Measurements from ENCODE around the gene NPAT. TPM values are rescaled to one million over a fixed set of nuclear protein-coding genes. Genes with fewer than 3 reads are reported as not detected.

The NPAT gene
- polyA plus RNA-seq, 1 donor (not counting 4 experiments of a cell fraction or from before 2014, with no cell fraction given), result 8.0 TPM

DNA sequence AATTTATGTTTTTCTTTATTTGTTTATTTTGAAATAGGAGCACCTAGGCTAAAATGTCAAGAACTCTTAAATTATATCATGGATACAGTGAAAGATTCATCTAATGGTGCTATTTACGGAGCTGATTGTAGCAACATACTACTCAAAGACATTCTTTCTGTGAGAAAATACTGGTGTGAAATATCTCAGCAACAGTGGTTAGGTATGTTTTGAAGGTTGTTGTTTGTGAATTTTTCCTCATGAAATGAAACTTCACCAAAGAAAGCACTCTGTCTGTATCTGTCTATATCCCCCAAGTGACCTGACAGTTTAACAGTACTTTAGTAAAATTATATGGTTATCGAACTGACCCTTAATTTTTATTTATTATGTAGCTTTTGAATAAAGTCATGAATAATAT is 13.2 kb upstream of the NPAT start:
- no peak for TF ChIP-seq EZH2 (IDR thresholded peaks at IDR 0.05; ENCODE audit: low read length)
- TF ChIP-seq, protein P1, sequence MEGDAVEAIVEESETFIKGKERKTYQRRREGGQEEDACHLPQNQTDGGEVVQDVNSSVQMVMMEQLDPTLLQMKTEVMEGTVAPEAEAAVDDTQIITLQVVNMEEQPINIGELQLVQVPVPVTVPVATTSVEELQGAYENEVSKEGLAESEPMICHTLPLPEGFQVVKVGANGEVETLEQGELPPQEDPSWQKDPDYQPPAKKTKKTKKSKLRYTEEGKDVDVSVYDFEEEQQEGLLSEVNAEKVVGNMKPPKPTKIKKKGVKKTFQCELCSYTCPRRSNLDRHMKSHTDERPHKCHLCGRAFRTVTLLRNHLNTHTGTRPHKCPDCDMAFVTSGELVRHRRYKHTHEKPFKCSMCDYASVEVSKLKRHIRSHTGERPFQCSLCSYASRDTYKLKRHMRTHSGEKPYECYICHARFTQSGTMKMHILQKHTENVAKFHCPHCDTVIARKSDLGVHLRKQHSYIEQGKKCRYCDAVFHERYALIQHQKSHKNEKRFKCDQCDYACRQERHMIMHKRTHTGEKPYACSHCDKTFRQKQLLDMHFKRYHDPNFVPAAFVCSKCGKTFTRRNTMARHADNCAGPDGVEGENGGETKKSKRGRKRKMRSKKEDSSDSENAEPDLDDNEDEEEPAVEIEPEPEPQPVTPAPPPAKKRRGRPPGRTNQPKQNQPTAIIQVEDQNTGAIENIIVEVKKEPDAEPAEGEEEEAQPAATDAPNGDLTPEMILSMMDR (optimal IDR thresholded peaks at IDR 0.05 in 1 of 3, IDR thresholded peaks at IDR 0.05 in 1 of 3, conservative IDR thresholded peaks at IDR 0.05 in 1 of 3; ENCODE audit: extremely low read depth in 1 of 3, insufficient read depth in 2 of 3, low read length in 3 of 3), result no peak
- H3K9me3 ChIP-seq (ENCODE audit: control insufficient read depth, low read depth, low read length), result no peaks in the 10 kb centered on the region
- H4K20me1 ChIP-seq (ENCODE audit: control insufficient read depth, extremely low read depth, insufficient read depth, low read length), result no peaks in the 10 kb centered on the region
- peaks cover 6% of the 10 kb centered on the region for H3K4me1 ChIP-seq (ENCODE audit: control insufficient read depth, extremely low read depth, insufficient read depth, low read length)
- FAIRE-seq (no peak), DNase-seq (ENCODE audit: low read depth, low spot score) (no peak)
- no peak overlapping the region for H3K4me2 ChIP-seq (ENCODE audit: control insufficient read depth, extremely low read depth, insufficient read depth, low read depth, low read length)
- no peak overlapping the region for H3K4me3 ChIP-seq (ENCODE audit: control insufficient read depth in 2 of 3, extremely low read depth in 1 of 3, insufficient read depth in 2 of 3, low read depth in 1 of 3, low read length in 3 of 3)
- no peak overlapping the region for H3K9ac ChIP-seq (ENCODE audit: control insufficient read depth, extremely low read depth, insufficient read depth, low read length)
- no peaks in the 10 kb centered on the region for H3K27me3 ChIP-seq (ENCODE audit: control insufficient read depth, extremely low read depth, insufficient read depth, low read length)
- no peaks in the 10 kb centered on the region for H3K9me1 ChIP-seq (ENCODE audit: control insufficient read depth, extremely low read depth, insufficient read depth, low read length)
- H3K27ac ChIP-seq (ENCODE audit: control insufficient read depth, insufficient read depth, low read length), result no peak overlapping the region
- dilution Hi-C loops (cut with MboI; ENCODE audit: extremely low pct_ligation_motif_present, low sequenced_read_pairs), result no loop called here
- no peaks in the 10 kb centered on the region for H3K79me2 ChIP-seq (ENCODE audit: control insufficient read depth, insufficient read depth, low read length)
- H3K36me3 ChIP-seq (ENCODE audit: control insufficient read depth in 2 of 2, extremely low read depth in 1 of 2, insufficient read depth in 2 of 2, low read length in 2 of 2), result peaks cover 5 to 7% of the 10 kb centered on the region in 2 experiments
- H2AFZ ChIP-seq (ENCODE audit: control insufficient read depth, low read length), result no peak overlapping the region

DNA sequence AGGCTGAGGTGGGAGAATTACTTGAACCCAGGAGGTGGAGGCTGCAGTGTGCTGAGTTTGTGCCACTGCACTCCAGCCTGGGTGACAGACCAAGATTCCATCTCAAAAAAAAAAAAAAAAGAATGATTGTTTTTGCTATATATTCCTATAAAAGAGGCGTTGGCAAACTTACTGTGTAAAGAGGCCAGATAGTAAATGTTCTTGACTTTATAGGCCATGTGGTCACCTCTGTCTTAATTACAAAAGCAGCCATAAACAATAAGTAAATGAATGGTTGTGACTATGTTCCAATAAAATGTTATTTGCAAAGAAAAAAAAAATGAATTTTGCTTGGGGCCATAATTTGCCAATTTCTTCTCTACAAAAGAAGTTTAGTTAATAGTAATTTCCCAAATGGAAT is 12.8 kb upstream of the NPAT start:
- H3K27ac ChIP-seq (ENCODE audit: control insufficient read depth, insufficient read depth, low read length), result no peak overlapping the region
- H3K9ac ChIP-seq (ENCODE audit: control insufficient read depth, extremely low read depth, insufficient read depth, low read length), result no peak overlapping the region
- H3K9me3 ChIP-seq (ENCODE audit: control insufficient read depth, low read depth, low read length), result no peaks in the 10 kb centered on the region
- DNase-seq (ENCODE audit: low read depth, low spot score) (no peak), FAIRE-seq (no peak)
- H4K20me1 ChIP-seq (ENCODE audit: control insufficient read depth, extremely low read depth, insufficient read depth, low read length), result no peaks in the 10 kb centered on the region
- peaks cover 7 to 10% of the 10 kb centered on the region in 2 experiments for H3K36me3 ChIP-seq (ENCODE audit: control insufficient read depth in 2 of 2, extremely low read depth in 1 of 2, insufficient read depth in 2 of 2, low read length in 2 of 2)
- no peaks in the 10 kb centered on the region for H3K79me2 ChIP-seq (ENCODE audit: control insufficient read depth, insufficient read depth, low read length)
- H3K27me3 ChIP-seq (ENCODE audit: control insufficient read depth, extremely low read depth, insufficient read depth, low read length), result no peaks in the 10 kb centered on the region
- dilution Hi-C loops (cut with MboI; ENCODE audit: extremely low pct_ligation_motif_present, low sequenced_read_pairs), result no loop called here
- H3K4me2 ChIP-seq (ENCODE audit: control insufficient read depth, extremely low read depth, insufficient read depth, low read depth, low read length), result no peak overlapping the region
- H2AFZ ChIP-seq (ENCODE audit: control insufficient read depth, low read length), result no peak overlapping the region
- H3K4me1 ChIP-seq (ENCODE audit: control insufficient read depth, extremely low read depth, insufficient read depth, low read length), result peaks cover 6% of the 10 kb centered on the region
- no peak for TF ChIP-seq EZH2 (IDR thresholded peaks at IDR 0.05; ENCODE audit: low read length)
- TF ChIP-seq, protein P1 (optimal IDR thresholded peaks at IDR 0.05 in 1 of 3, IDR thresholded peaks at IDR 0.05 in 1 of 3, conservative IDR thresholded peaks at IDR 0.05 in 1 of 3; ENCODE audit: extremely low read depth in 1 of 3, insufficient read depth in 2 of 3, low read length in 3 of 3), result no peak
- no peaks in the 10 kb centered on the region for H3K9me1 ChIP-seq (ENCODE audit: control insufficient read depth, extremely low read depth, insufficient read depth, low read length)
- H3K4me3 ChIP-seq (ENCODE audit: control insufficient read depth in 2 of 3, extremely low read depth in 1 of 3, insufficient read depth in 2 of 3, low read depth in 1 of 3, low read length in 3 of 3), result no peak overlapping the region

Measured in keratinocyte (primary cell).